Colonic mucosa (tissue), 4 donors: ENCODE measurements around the gene TUBGCP2. TPM values are rescaled to one million over a fixed set of nuclear protein-coding genes. Genes with fewer than 3 reads are reported as not detected.

ENCODE experiments used
- DNase-seq: peaks from one replicate; pipeline ENCODE4 v3.0.0-alpha.2; 2020
- H3K27ac ChIP-seq: fragments of 200-600 bp; one replicate; pipeline ENCODE4 v1.8.0; 2021
- H3K27me3 ChIP-seq: fragments of 200-600 bp; one replicate; pipeline ENCODE4 v1.8.0; 2021
- H3K36me3 ChIP-seq: fragments of 200-600 bp; one replicate; pipeline ENCODE4 v1.8.0; 2021
- H3K4me1 ChIP-seq: fragments of 200-600 bp; one replicate; pipeline ENCODE4 v1.8.0; 2021; ENCODE audit warnings: mild to moderate bottlenecking
- H3K4me3 ChIP-seq: fragments of 200-600 bp; one replicate; pipeline ENCODE4 v1.8.0; 2021
- H3K9ac ChIP-seq, 2 donors: one replicate each; pipeline ENCODE4 v1.7.0; 2013; ENCODE audit warnings: control low read depth in 2 of 2, low read depth in 2 of 2, low read length in 2 of 2
- H3K9me3 ChIP-seq: fragments of 200-600 bp; one replicate; pipeline ENCODE4 v1.8.0; 2021
- intact Hi-C: fragments of 100-400 bp; cut with DNase I; formaldehyde crosslinking; loops from one replicate; pipeline ENCODE4 v1.14.1; 2022
- total RNA-seq, 2 donors: library from RNA; stranded (reverse); fragmentation: NEBNext Ultra II Directional in 1 of 2; extraction: Animal tissue kit (Norgen Biotek cat#: 25700) in 1 of 2; gene quantifications; one replicate each; pipeline ENCODE4 v1.2.1, GENCODE V29; 2021
- TF ChIP-seq, protein P1 (sequence below): fragments of 200-600 bp; IDR thresholded peaks from one replicate; pipeline ENCODE4 v1.8.0; 2022; ENCODE audit warnings: antibody characterized with exemption, mild to moderate bottlenecking
- donor health status: healthy.
- donor health status: DM: no; HTN: no; CAD: no.
- donor health status: DM: no; HTN: no; CAD: no.

Gene TUBGCP2
- total RNA-seq, 2 donors from 2014 or later, result 64.7 to 67.5 TPM

- no peak overlapping the region for H3K9ac ChIP-seq
- intact Hi-C loops, result no loop called here
- H3K36me3 ChIP-seq, result no peaks in the 10 kb centered on the region
- TF ChIP-seq, protein P1, sequence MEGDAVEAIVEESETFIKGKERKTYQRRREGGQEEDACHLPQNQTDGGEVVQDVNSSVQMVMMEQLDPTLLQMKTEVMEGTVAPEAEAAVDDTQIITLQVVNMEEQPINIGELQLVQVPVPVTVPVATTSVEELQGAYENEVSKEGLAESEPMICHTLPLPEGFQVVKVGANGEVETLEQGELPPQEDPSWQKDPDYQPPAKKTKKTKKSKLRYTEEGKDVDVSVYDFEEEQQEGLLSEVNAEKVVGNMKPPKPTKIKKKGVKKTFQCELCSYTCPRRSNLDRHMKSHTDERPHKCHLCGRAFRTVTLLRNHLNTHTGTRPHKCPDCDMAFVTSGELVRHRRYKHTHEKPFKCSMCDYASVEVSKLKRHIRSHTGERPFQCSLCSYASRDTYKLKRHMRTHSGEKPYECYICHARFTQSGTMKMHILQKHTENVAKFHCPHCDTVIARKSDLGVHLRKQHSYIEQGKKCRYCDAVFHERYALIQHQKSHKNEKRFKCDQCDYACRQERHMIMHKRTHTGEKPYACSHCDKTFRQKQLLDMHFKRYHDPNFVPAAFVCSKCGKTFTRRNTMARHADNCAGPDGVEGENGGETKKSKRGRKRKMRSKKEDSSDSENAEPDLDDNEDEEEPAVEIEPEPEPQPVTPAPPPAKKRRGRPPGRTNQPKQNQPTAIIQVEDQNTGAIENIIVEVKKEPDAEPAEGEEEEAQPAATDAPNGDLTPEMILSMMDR, result no peak
- no peak overlapping the region for H3K4me3 ChIP-seq
- H3K4me1 ChIP-seq, result no peaks in the 10 kb centered on the region
- H3K27ac ChIP-seq, result no peak overlapping the region
- no peak for DNase-seq
- H3K9me3 ChIP-seq, result no peaks in the 10 kb centered on the region
- H3K27me3 ChIP-seq, result no peaks in the 10 kb centered on the region
Observed at GRCh38 chr10:133350283-133350949, 41.7 kb upstream of the TUBGCP2 start.

DNA sequence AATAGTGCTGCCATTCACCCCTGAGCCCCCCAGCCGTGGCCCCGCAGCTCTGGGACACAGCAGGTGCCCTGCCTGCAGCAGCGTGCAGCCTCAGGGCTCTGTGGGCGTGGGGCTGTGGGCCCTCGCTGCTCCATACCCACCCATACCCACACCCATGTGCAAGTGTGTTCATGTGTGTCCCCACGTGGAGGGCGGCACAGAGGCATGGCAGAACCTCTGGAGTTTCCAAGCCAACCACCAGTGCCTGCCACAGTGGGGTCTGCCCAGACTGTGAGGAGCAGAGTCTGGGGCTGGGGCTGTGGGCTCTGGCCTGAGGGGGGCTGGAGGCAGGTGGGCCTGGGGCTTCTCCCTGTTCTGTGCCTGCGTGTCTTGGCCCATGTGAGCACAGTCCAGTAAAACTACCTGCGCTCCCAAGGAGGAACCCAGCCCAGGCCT is 40.9 kb upstream of the TUBGCP2 start:
- intact Hi-C loops, result no loop called here
- DNase-seq, result no peak
- H3K9me3 ChIP-seq, result no peaks in the 10 kb centered on the region
- H3K9ac ChIP-seq, result no peak overlapping the region
- H3K27ac ChIP-seq, result no peak overlapping the region
- H3K36me3 ChIP-seq, result no peaks in the 10 kb centered on the region
- no peaks in the 10 kb centered on the region for H3K27me3 ChIP-seq
- TF ChIP-seq, protein P1, result no peak
- no peak overlapping the region for H3K4me3 ChIP-seq
- H3K4me1 ChIP-seq, result no peaks in the 10 kb centered on the region

- Histone ChIP-seq H3K4me1 (no peaks in the 10 kb centered on the region), H3K27ac (no peak overlapping the region)
Observed at GRCh38 chr10:133349160-133349568, 40.5 kb upstream of the TUBGCP2 start.

GRCh38 chr10:133347710-133348517 is 39.2 kb upstream of the TUBGCP2 start:
- Histone ChIP-seq H3K27ac (no peak overlapping the region), H3K27me3 (no peaks in the 10 kb centered on the region), H3K4me3 (no peak overlapping the region), H3K4me1 (no peaks in the 10 kb centered on the region), H3K9ac (peak overlapping the region; percentile 48 to 50), H3K36me3 (no peaks in the 10 kb centered on the region), H3K9me3 (no peaks in the 10 kb centered on the region)
- intact Hi-C loops, result no loop called here
- peak; percentile 65 for DNase-seq
- TF ChIP-seq, protein P1, result no peak

More at GRCh38 chr10:133349160-133349568, 40.5 kb upstream of the TUBGCP2 start:
- TF ChIP-seq, protein P1, result no peak
- Histone ChIP-seq H3K9me3 (no peaks in the 10 kb centered on the region), H3K9ac (no peak overlapping the region), H3K4me3 (no peak overlapping the region), H3K27me3 (no peaks in the 10 kb centered on the region), H3K36me3 (no peaks in the 10 kb centered on the region)
- intact Hi-C loops, result no loop called here
- DNase-seq, result no peak

GRCh38 chr10:133346413-133346812 is 37.7 kb upstream of the TUBGCP2 start:
- H3K9me3 ChIP-seq, result no peaks in the 10 kb centered on the region

More at GRCh38 chr10:133346413-133346812, 37.7 kb upstream of the TUBGCP2 start:
- Histone ChIP-seq H3K9ac (no peak overlapping the region), H3K27ac (no peak overlapping the region), H3K4me3 (no peak overlapping the region), H3K27me3 (no peaks in the 10 kb centered on the region), H3K36me3 (no peaks in the 10 kb centered on the region), H3K4me1 (no peaks in the 10 kb centered on the region)
- no peak for DNase-seq
- TF ChIP-seq, protein P1, result no peak
- intact Hi-C loops, result no loop called here
